HEK293T (cell line): Measurements from ENCODE around the gene PCDHGA6.

Experiments
- ARNT ChIP-seq: fragments of 450-650 bp; IDR thresholded peaks from 2 replicates; pipeline ENCODE4 v1.6.1; 2017; ENCODE audit warnings: mild to moderate bottlenecking
- ELF4 ChIP-seq: fragments of 450-650 bp; IDR thresholded peaks from 2 replicates; pipeline ENCODE4 v1.6.1; 2017; ENCODE audit warnings: antibody characterized with exemption
- FOXM1 ChIP-seq: fragments of 450-650 bp; IDR thresholded peaks from 2 replicates; pipeline ENCODE4 v1.6.1; 2017; ENCODE audit warnings: mild to moderate bottlenecking, borderline replicate concordance
- HDGF ChIP-seq: fragments of 450-650 bp; IDR thresholded peaks from 2 replicates; pipeline ENCODE4 v1.6.1; 2017; ENCODE audit warnings: antibody characterized with exemption, borderline replicate concordance
- SUZ12 ChIP-seq: fragments of 450-650 bp; IDR thresholded peaks from 2 replicates; pipeline ENCODE4 v1.6.1; 2016; ENCODE audit warnings: mild to moderate bottlenecking
- ZNF384 ChIP-seq: fragments of 450-650 bp; IDR thresholded peaks from 2 replicates; pipeline ENCODE4 v1.6.1; 2016

DNA sequence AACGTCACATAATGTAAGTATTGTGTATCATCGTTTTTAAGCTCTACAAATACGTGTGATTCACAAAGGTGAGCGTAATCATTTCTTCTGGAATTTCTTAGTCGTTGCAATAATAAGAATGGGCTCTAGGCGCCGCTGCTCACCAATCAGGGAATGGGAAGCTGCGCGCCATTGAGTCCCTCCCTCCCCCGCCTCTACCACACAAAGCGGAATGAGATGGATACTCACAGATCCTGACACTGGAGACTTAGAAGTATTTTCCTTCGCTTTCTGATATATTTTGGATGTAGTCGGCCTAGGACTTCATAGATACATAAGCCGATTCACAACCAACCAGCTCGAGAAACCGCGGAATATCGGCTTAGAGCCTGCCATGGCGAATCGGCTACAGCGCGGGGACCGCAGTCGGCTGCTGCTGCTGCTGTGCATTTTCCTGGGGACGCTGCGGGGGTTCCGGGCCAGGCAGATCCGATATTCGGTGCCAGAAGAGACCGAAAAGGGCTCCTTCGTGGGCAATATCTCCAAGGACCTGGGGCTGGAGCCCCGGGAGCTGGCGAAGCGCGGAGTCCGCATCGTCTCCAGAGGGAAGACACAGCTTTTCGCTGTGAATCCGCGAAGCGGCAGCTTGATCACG, 47.3 kb downstream of the PCDHGA6 start, which contains the start of gene PCDHGA11:
- no peak for TF ChIP-seq ELF4
- TF ChIP-seq SUZ12 = no peak
- TF ChIP-seq ZNF384 = no peak
- TF ChIP-seq FOXM1 = no peak
- TF ChIP-seq HDGF = no peak
- no peak for TF ChIP-seq ARNT
